Activated CD4-positive, alpha-beta T cell treated with anti-CD3 and anti-CD28 coated beads, Interleukin-2, amount 10 ng/mL, durations not matched to agents 24 days and 14 days (primary cell): ENCODE measurements around the gene LST1. TPM values are rescaled to one million over a fixed set of nuclear protein-coding genes. Genes with fewer than 3 reads are reported as not detected.
"Not testable (repeated sequence)": the region's sequence is repeated elsewhere in the genome, so short reads cannot be mapped to it uniquely, and the experiment has no call there.

ENCODE experiments used
- DNase-seq: peaks from one replicate; pipeline ENCODE4 v3.0.0; 2022
- H3K27ac Mint-ChIP-seq: one replicate; pipeline ENCODE4 v1.8.0; 2022; ENCODE audit warnings: mild to moderate bottlenecking, mixed read lengths
- H3K27me3 Mint-ChIP-seq: one replicate; pipeline ENCODE4 v1.8.0; 2022; ENCODE audit warnings: mixed read lengths
- H3K36me3 Mint-ChIP-seq: one replicate; pipeline ENCODE4 v1.8.0; 2022; ENCODE audit warnings: low read depth, mild to moderate bottlenecking, mixed read lengths
- H3K4me1 Mint-ChIP-seq: one replicate; pipeline ENCODE4 v1.8.0; 2021; ENCODE audit warnings: mixed read lengths
- H3K4me3 Mint-ChIP-seq: one replicate; pipeline ENCODE4 v1.8.0; 2022; ENCODE audit warnings: mild to moderate bottlenecking, moderate library complexity, mixed read lengths
- H3K9me3 Mint-ChIP-seq: one replicate; pipeline ENCODE4 v1.8.0; 2021; ENCODE audit warnings: mixed read lengths
- intact Hi-C: fragments of 100-400 bp; cut with micrococcal nuclease; formaldehyde crosslinking; loops from one replicate; pipeline ENCODE4 v1.15.1; 2023
- total RNA-seq: library from RNA; stranded (reverse); gene quantifications from 2 replicates; pipeline ENCODE4 v1.2.3, GENCODE V29; 2022

The LST1 gene
- total RNA-seq, 1 donor from 2014 or later = 46.4 TPM

- Mint-ChIP-seq H3K36me3 (peaks cover 19% of the 10 kb centered on the region), H3K4me1 (peaks cover 48% of the 10 kb centered on the region), H3K9me3 (no peaks in the 10 kb centered on the region), H3K27ac (no peak overlapping the region), H3K27me3 (no peaks in the 10 kb centered on the region), H3K4me3 (peak overlapping the region; percentile 91)
- DNase-seq = no peak
- intact Hi-C loops = loop anchor here (5.0 to 10.0 kb wide), 2 partner anchors 189 to 316 kb away; partner anchors contain the start of genes CLIC1 and NEU1
Observed at GRCh38 chr6:31548544-31548873, 37.6 kb upstream of the LST1 start.

GRCh38 chr6:31551371-31551770 lies 34.7 kb upstream of the LST1 start:
- Mint-ChIP-seq H3K4me3 (peak overlapping the region; percentile 57), H3K4me1 (peaks cover 47% of the 10 kb centered on the region), H3K36me3 (peaks cover 26% of the 10 kb centered on the region), H3K27ac (peak overlapping the region; percentile 80)
- intact Hi-C loops = loop anchor here (1.0 kb wide), 2 partner anchors 30 to 47 kb away; no protein-coding TSS in a partner anchor
- H3K27me3 Mint-ChIP-seq, H3K9me3 Mint-ChIP-seq: not testable (repeated sequence)
- DNase-seq = peak; percentile 91

- H3K4me3 Mint-ChIP-seq = no peak overlapping the region
- H3K9me3 Mint-ChIP-seq = no peaks in the 10 kb centered on the region
- intact Hi-C loops = no loop called here
- H3K4me1 Mint-ChIP-seq = peaks cover 52% of the 10 kb centered on the region
- H3K27ac Mint-ChIP-seq = no peak overlapping the region
- no peak for DNase-seq
- peaks cover 46% of the 10 kb centered on the region for H3K36me3 Mint-ChIP-seq
- H3K27me3 Mint-ChIP-seq = peaks cover 2% of the 10 kb centered on the region
Observed at GRCh38 chr6:31556307-31556706, 29.8 kb upstream of the LST1 start.

GRCh38 chr6:31557443-31558317 lies 28.4 kb upstream of the LST1 start:
- peak overlapping the region; percentile 78 for H3K4me3 Mint-ChIP-seq
- H3K27me3 Mint-ChIP-seq = peaks cover 8% of the 10 kb centered on the region
- intact Hi-C loops = loop anchor here (2.0 kb wide), 1 partner anchor 17 kb away; the partner anchor contains the start of gene TNF
- peak overlapping the region; percentile 51 for H3K27ac Mint-ChIP-seq
- H3K9me3 Mint-ChIP-seq = peaks cover 4% of the 10 kb centered on the region
- peaks cover 48% of the 10 kb centered on the region for H3K36me3 Mint-ChIP-seq
- DNase-seq = no peak
- peaks cover 50% of the 10 kb centered on the region for H3K4me1 Mint-ChIP-seq

GRCh38 chr6:31558318-31558625 lies 27.8 kb upstream of the LST1 start:
- H3K9me3 Mint-ChIP-seq = peaks cover 4% of the 10 kb centered on the region
- peaks cover 55% of the 10 kb centered on the region for H3K4me1 Mint-ChIP-seq
- H3K27ac Mint-ChIP-seq = peak overlapping the region; percentile 86
- H3K4me3 Mint-ChIP-seq = peak overlapping the region; percentile 78
- intact Hi-C loops = loop anchor here (2.0 kb wide), 1 partner anchor 17 kb away; the partner anchor contains the start of gene TNF
- DNase-seq = peak; percentile 55
- peaks cover 52% of the 10 kb centered on the region for H3K36me3 Mint-ChIP-seq
- peaks cover 11% of the 10 kb centered on the region for H3K27me3 Mint-ChIP-seq

DNA sequence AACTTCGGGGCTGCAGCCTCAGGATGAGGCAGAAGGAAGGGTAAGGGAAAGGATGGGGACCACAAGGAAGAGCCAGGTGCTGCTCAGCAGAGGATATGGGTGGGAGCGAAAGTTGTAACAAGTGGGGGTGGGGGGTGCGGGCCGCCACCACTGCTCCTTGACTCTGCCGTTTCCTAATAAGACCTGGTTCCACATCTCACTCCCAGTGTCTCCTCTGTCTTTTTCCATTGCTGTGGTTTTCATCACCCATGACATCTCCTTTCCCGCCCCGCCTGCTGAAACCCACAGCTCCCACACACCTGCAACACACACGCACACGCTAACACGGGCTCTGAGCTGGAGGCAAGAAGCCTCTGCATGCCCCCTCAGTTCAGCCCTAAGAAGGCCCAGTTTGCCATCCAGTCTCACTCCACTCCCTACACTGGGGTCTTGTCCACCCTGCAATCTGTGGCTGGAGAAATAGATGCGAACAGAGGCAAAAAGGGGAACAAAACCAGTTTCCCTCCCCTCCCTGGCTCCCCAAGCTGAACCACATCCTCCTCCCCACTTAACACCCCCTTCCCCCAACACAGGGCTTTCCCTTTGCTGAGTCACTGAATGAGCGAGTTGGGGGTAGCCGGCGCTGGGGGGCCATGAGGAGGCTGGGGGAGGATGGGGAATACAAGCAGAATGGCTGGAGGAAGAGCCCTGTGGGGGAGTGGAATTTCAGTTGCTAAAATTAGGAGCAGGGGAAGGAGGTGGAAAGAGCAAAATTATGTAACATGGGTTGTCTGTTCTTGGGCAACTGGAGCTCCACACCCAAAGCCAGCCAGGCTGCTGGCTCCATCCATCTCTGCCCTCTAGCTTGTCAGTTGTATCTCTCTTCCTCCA lies 27.2 kb upstream of the LST1 start:
- intact Hi-C loops = loop anchor here (1.0 to 2.0 kb wide), 3 partner anchors 9 to 16 kb away; partner anchors contain the start of genes NFKBIL1 and TNF
- Mint-ChIP-seq H3K4me1 (peaks cover 58% of the 10 kb centered on the region), H3K36me3 (peaks cover 54% of the 10 kb centered on the region), H3K9me3 (peaks cover 4% of the 10 kb centered on the region), H3K4me3 (peak overlapping the region; percentile 78), H3K27ac (peak overlapping the region; percentile 86), H3K27me3 (peaks cover 13% of the 10 kb centered on the region)
- peak; percentile 87 for DNase-seq

- Mint-ChIP-seq H3K4me3 (peak overlapping the region; percentile 78), H3K9me3 (peaks cover 4% of the 10 kb centered on the region), H3K27ac (peak overlapping the region; percentile 86), H3K36me3 (peaks cover 53% of the 10 kb centered on the region), H3K4me1 (peaks cover 59% of the 10 kb centered on the region), H3K27me3 (peaks cover 14% of the 10 kb centered on the region)
- intact Hi-C loops = loop anchor here (1.0 to 2.0 kb wide), 3 partner anchors 9 to 15 kb away; partner anchors contain the start of genes NFKBIL1 and TNF
- no peak for DNase-seq
Observed at GRCh38 chr6:31559606-31559957, 26.5 kb upstream of the LST1 start.

DNA sequence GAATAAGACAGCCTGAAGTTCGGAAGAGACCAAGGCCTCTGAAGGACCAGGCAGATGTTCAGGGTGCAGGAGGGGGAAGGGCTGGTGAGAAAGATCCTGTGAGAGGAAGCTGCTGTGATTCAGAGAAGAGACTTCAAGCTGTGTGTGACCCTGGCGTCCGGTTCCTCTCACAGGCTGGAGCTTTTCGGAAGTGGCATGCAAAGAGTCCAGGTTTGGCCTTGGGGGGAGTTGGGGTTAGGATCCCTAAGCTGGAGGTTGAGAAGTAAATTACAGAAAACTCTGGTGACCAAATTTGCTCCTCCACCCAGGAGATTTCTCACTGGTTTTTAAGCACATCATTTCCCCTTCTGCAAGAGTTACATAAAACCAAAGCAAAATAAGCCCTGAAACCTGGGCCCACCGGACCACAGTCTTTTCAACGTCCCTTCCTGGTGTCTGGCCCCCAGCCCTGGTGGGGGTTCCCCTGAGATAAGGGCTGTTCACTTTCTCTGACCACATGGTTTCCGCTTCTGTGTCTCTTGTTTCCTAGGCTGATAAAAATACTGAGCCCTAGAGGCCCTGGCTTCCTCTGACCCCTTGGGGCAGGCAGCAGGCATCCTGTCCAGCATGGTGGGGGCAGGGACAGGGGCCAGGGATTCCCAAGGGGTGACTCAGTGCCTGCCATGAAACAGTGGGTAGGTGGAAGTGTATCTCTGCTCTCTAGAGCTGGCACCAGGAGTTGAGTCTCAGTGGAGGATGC lies 25.9 kb upstream of the LST1 start:
- Mint-ChIP-seq H3K27me3 (peaks cover 19% of the 10 kb centered on the region), H3K4me3 (peak overlapping the region; percentile 78), H3K4me1 (peaks cover 60% of the 10 kb centered on the region), H3K36me3 (peaks cover 55% of the 10 kb centered on the region), H3K27ac (peak overlapping the region; percentile 86), H3K9me3 (peaks cover 4% of the 10 kb centered on the region)
- peak; percentile 85 for DNase-seq
- intact Hi-C loops = loop anchor here (1.0 to 2.0 kb wide), 3 partner anchors 8 to 15 kb away; partner anchors contain the start of genes NFKBIL1 and TNF

DNA sequence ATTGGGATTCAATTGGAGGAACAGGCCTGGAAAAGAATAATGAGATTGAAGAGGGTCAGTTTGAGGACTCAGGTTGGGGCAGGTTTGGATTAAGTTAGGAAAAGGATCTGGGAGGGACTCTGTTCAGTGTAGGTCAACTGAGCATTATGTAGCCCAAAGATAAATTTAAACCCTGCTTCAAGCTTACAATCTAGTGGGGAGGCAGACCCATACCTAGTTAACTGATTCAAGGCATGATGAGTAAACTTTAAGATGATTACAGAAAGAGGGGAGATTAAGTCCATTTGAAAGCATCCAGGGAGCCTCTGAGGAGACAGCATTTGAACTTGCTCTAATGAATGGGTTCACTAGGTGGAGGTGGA lies 25.4 kb upstream of the LST1 start:
- Mint-ChIP-seq H3K4me3 (peak overlapping the region; percentile 78), H3K9me3 (peaks cover 4% of the 10 kb centered on the region), H3K27ac (peak overlapping the region; percentile 86), H3K4me1 (peaks cover 63% of the 10 kb centered on the region), H3K27me3 (peaks cover 23% of the 10 kb centered on the region), H3K36me3 (peaks cover 58% of the 10 kb centered on the region)
- no peak for DNase-seq
- intact Hi-C loops = no loop called here

GRCh38 chr6:31567531-31568370 lies 18.3 kb upstream of the LST1 start:
- Mint-ChIP-seq H3K27ac (peak overlapping the region; percentile 68), H3K4me3 (peak overlapping the region; percentile 68), H3K4me1 (peaks cover 63% of the 10 kb centered on the region), H3K36me3 (peaks cover 21% of the 10 kb centered on the region), H3K27me3 (peaks cover 17% of the 10 kb centered on the region), H3K9me3 (no peaks in the 10 kb centered on the region)
- intact Hi-C loops = loop anchor here (1.0 kb wide), 1 partner anchor 8 kb away; no protein-coding TSS in a partner anchor
- DNase-seq = peak; percentile 76

- no peaks in the 10 kb centered on the region for H3K9me3 Mint-ChIP-seq
- peaks cover 25% of the 10 kb centered on the region for H3K36me3 Mint-ChIP-seq
- peak overlapping the region; percentile 68 for H3K4me3 Mint-ChIP-seq
- peak overlapping the region; percentile 68 for H3K27ac Mint-ChIP-seq
- peaks cover 66% of the 10 kb centered on the region for H3K4me1 Mint-ChIP-seq
- intact Hi-C loops = loop anchor here (1.0 kb wide), 1 partner anchor 9 kb away; no protein-coding TSS in a partner anchor
- H3K27me3 Mint-ChIP-seq = peaks cover 14% of the 10 kb centered on the region
- peak; percentile 93 for DNase-seq
Observed at GRCh38 chr6:31568537-31568961, 17.5 kb upstream of the LST1 start.

GRCh38 chr6:31569861-31570536 lies 16.1 kb upstream of the LST1 start:
- Mint-ChIP-seq H3K27me3 (peaks cover 7% of the 10 kb centered on the region), H3K27ac (no peak overlapping the region), H3K4me3 (peak overlapping the region; percentile 38), H3K4me1 (peaks cover 73% of the 10 kb centered on the region), H3K36me3 (peaks cover 25% of the 10 kb centered on the region), H3K9me3 (no peaks in the 10 kb centered on the region)
- intact Hi-C loops = loop anchor here (10.0 kb wide), 2 partner anchors 255 to 755 kb away; partner anchors contain the start of gene HSPA1B
- DNase-seq = peak; percentile 61
